Parathyroid adenoma (tissue), 2 donors: ENCODE results near the gene UGT2A1.
"Not testable (repeated sequence)": the region's sequence is repeated elsewhere in the genome, so short reads cannot be mapped to it uniquely, and the experiment has no call there.

Experiments used
- H2AFZ ChIP-seq: fragments of 300-600 bp; sonication (generic); one replicate; pipeline ENCODE4 v1.7.0; 2017; ENCODE audit warnings: antibody characterized with exemption, mild to moderate bottlenecking
- H3K27ac ChIP-seq: fragments of 300-600 bp; sonication (generic); one replicate; pipeline ENCODE4 v1.7.0; 2017
- H3K27me3 ChIP-seq: fragments of 300-600 bp; sonication (generic); one replicate; pipeline ENCODE4 v1.7.0; 2017; ENCODE audit warnings: low read length; ENCODE audit not compliant: control insufficient read depth, insufficient read depth
- H3K36me3 ChIP-seq: fragments of 300-600 bp; sonication (generic); one replicate; pipeline ENCODE4 v1.7.0; 2017; ENCODE audit warnings: low read length; ENCODE audit not compliant: control insufficient read depth, insufficient read depth
- H3K4me1 ChIP-seq: fragments of 300-600 bp; sonication (generic); one replicate; pipeline ENCODE4 v1.7.0; 2017; ENCODE audit warnings: control low read depth
- H3K4me2 ChIP-seq: fragments of 300-600 bp; sonication (generic); one replicate; pipeline ENCODE4 v1.7.0; 2017; ENCODE audit warnings: low read length
- H3K4me3 ChIP-seq: fragments of 300-600 bp; sonication (generic); one replicate; pipeline ENCODE4 v1.7.0; 2017; ENCODE audit warnings: low read depth, low read length
- H3K79me2 ChIP-seq: fragments of 300-600 bp; sonication (generic); one replicate; pipeline ENCODE4 v1.7.0; 2017; ENCODE audit warnings: control low read depth
- H3K9ac ChIP-seq: fragments of 300-600 bp; sonication (generic); one replicate; pipeline ENCODE4 v1.7.0; 2017; ENCODE audit warnings: mild to moderate bottlenecking
- H3K9me3 ChIP-seq: fragments of 300-600 bp; sonication (generic); one replicate; pipeline ENCODE4 v1.7.0; 2017; ENCODE audit warnings: low read length; ENCODE audit not compliant: control insufficient read depth
- TF ChIP-seq, protein P1 (sequence below): fragments of 300-600 bp; sonication (generic); IDR thresholded peaks from one replicate; pipeline ENCODE4 v1.7.0; 2017; ENCODE audit warnings: antibody characterized with exemption, mild to moderate bottlenecking
- donor health status: primary hyperparathyroidism.

UGT2A1 gene

GRCh38 chr4:69684804-69685203 is 31.8 kb upstream of the UGT2A1 start:
- Histone ChIP-seq H3K36me3 (no peaks in the 10 kb centered on the region), H3K4me2 (no peak overlapping the region), H2AFZ (no peak overlapping the region), H3K4me1 (no peaks in the 10 kb centered on the region), H3K27ac (no peak overlapping the region), H3K79me2 (no peaks in the 10 kb centered on the region), H3K4me3 (no peak overlapping the region), H3K27me3 (no peaks in the 10 kb centered on the region), H3K9me3 (no peaks in the 10 kb centered on the region), H3K9ac (no peak overlapping the region)
- TF ChIP-seq, protein P1, sequence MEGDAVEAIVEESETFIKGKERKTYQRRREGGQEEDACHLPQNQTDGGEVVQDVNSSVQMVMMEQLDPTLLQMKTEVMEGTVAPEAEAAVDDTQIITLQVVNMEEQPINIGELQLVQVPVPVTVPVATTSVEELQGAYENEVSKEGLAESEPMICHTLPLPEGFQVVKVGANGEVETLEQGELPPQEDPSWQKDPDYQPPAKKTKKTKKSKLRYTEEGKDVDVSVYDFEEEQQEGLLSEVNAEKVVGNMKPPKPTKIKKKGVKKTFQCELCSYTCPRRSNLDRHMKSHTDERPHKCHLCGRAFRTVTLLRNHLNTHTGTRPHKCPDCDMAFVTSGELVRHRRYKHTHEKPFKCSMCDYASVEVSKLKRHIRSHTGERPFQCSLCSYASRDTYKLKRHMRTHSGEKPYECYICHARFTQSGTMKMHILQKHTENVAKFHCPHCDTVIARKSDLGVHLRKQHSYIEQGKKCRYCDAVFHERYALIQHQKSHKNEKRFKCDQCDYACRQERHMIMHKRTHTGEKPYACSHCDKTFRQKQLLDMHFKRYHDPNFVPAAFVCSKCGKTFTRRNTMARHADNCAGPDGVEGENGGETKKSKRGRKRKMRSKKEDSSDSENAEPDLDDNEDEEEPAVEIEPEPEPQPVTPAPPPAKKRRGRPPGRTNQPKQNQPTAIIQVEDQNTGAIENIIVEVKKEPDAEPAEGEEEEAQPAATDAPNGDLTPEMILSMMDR: no peak

GRCh38 chr4:69668680-69669079 is 15.6 kb upstream of the UGT2A1 start:
- Histone ChIP-seq H3K4me3 (no peak overlapping the region), H3K27ac (no peak overlapping the region), H2AFZ (no peak overlapping the region), H3K27me3 (no peaks in the 10 kb centered on the region), H3K36me3 (no peaks in the 10 kb centered on the region), H3K9ac (no peak overlapping the region), H3K4me1 (no peaks in the 10 kb centered on the region), H3K4me2 (no peak overlapping the region), H3K9me3 (no peaks in the 10 kb centered on the region), H3K79me2 (no peaks in the 10 kb centered on the region)
- TF ChIP-seq, protein P1: no peak

- H3K9me3 ChIP-seq, H3K4me3 ChIP-seq, H3K79me2 ChIP-seq, H3K4me2 ChIP-seq, H3K27ac ChIP-seq, H3K36me3 ChIP-seq, H3K9ac ChIP-seq, H3K27me3 ChIP-seq, H2AFZ ChIP-seq, H3K4me1 ChIP-seq: not testable (repeated sequence)
These were observed 11.0 kb upstream of the UGT2A1 start for GRCh38 chr4:69664009-69664408.

GRCh38 chr4:69661130-69661803 is 8.2 kb upstream of the UGT2A1 start:
- not testable (repeated sequence) for H3K79me2 ChIP-seq, H3K4me2 ChIP-seq, H3K27me3 ChIP-seq, H3K4me3 ChIP-seq, H3K9ac ChIP-seq, H3K36me3 ChIP-seq, H2AFZ ChIP-seq, H3K27ac ChIP-seq, H3K9me3 ChIP-seq, H3K4me1 ChIP-seq

GRCh38 chr4:69658133-69658532 is 5.1 kb upstream of the UGT2A1 start:
- H3K27me3 ChIP-seq: no peaks in the 10 kb centered on the region
- no peak overlapping the region for H2AFZ ChIP-seq
- H3K9ac ChIP-seq: no peak overlapping the region
- no peak overlapping the region for H3K4me3 ChIP-seq
- TF ChIP-seq, protein P1: no peak
- no peak overlapping the region for H3K27ac ChIP-seq
- no peaks in the 10 kb centered on the region for H3K4me1 ChIP-seq
- H3K4me2 ChIP-seq: no peak overlapping the region
- H3K79me2 ChIP-seq: no peaks in the 10 kb centered on the region
- no peaks in the 10 kb centered on the region for H3K36me3 ChIP-seq
- no peaks in the 10 kb centered on the region for H3K9me3 ChIP-seq

- Histone ChIP-seq H3K36me3 (no peaks in the 10 kb centered on the region), H3K27me3 (no peaks in the 10 kb centered on the region), H3K4me2 (no peak overlapping the region), H3K9me3 (no peaks in the 10 kb centered on the region), H2AFZ (no peak overlapping the region), H3K27ac (no peak overlapping the region), H3K4me3 (no peak overlapping the region), H3K4me1 (no peaks in the 10 kb centered on the region), H3K9ac (no peak overlapping the region), H3K79me2 (no peaks in the 10 kb centered on the region)
- TF ChIP-seq, protein P1: no peak
These were observed 3.7 kb upstream of the UGT2A1 start for GRCh38 chr4:69656653-69657158.
